ENCODE results near the gene SDR42E2.
A peak's percentile ranks its signal among the peaks of the same experiment; 100 is the strongest.

SDR42E2 gene

GRCh38 chr16:22232277-22233036 lies 70.2 kb downstream of the SDR42E2 start (continued):
- no peak for TF ChIP-seq ZNF26 (tag by site-specific recombination; IDR thresholded peaks at IDR 0.05)
- TF ChIP-seq ZNF223 (tag by site-specific recombination; IDR thresholded peaks at IDR 0.05), result no peak
- TF ChIP-seq, protein P1, sequence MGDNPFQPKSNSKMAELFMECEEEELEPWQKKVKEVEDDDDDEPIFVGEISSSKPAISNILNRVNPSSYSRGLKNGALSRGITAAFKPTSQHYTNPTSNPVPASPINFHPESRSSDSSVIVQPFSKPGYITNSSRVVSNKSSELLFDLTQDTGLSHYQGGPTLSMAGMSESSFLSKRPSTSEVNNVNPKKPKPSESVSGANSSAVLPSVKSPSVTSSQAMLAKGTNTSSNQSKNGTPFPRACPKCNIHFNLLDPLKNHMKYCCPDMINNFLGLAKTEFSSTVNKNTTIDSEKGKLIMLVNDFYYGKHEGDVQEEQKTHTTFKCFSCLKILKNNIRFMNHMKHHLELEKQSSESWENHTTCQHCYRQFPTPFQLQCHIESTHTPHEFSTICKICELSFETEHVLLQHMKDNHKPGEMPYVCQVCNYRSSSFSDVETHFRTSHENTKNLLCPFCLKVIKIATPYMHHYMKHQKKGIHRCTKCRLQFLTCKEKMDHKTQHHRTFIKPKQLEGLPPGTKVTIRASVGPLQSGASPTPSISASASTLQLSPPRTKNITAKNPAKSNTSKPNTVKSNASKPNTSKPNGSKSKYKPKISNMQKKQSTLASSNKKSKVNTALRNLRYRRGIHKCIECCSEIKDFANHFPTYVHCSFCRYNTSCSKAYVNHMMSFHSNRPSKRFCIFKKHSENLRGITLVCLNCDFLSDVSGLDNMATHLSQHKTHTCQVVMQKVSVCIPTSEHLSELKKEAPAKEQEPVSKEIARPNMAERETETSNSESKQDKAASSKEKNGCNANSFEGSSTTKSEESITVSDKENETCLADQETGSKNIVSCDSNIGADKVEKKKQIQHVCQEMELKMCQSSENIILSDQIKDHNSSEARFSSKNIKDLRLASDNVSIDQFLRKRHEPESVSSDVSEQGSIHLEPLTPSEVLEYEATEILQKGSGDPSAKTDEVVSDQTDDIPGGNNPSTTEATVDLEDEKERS (tag by site-specific recombination; IDR thresholded peaks at IDR 0.05), result no peak
- TF ChIP-seq PRDM4 (tag by site-specific recombination; IDR thresholded peaks at IDR 0.05), result peak; percentile 92
- TF ChIP-seq, protein P2, sequence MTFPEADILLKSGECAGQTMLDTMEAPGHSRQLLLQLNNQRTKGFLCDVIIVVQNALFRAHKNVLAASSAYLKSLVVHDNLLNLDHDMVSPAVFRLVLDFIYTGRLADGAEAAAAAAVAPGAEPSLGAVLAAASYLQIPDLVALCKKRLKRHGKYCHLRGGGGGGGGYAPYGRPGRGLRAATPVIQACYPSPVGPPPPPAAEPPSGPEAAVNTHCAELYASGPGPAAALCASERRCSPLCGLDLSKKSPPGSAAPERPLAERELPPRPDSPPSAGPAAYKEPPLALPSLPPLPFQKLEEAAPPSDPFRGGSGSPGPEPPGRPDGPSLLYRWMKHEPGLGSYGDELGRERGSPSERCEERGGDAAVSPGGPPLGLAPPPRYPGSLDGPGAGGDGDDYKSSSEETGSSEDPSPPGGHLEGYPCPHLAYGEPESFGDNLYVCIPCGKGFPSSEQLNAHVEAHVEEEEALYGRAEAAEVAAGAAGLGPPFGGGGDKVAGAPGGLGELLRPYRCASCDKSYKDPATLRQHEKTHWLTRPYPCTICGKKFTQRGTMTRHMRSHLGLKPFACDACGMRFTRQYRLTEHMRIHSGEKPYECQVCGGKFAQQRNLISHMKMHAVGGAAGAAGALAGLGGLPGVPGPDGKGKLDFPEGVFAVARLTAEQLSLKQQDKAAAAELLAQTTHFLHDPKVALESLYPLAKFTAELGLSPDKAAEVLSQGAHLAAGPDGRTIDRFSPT (tag by site-specific recombination; IDR thresholded peaks at IDR 0.05), result no peak; the same call in 1 of the 2 replicates
- TF ChIP-seq PRDM1 (tag by site-specific recombination; IDR thresholded peaks at IDR 0.05), result peak; percentile 79
- TF ChIP-seq HOXD13 (CRISPR knock-in tag; IDR thresholded peaks at IDR 0.05; ENCODE audit: borderline replicate concordance), result 0 out of 2 replicates have a peak, but pooled peaks have one; percentile 16
- TF ChIP-seq ZNF510 (tag by site-specific recombination; IDR thresholded peaks at IDR 0.05; ENCODE audit: insufficient replicate concordance), result peak; percentile 42
- TF ChIP-seq ZNF24 (tag by site-specific recombination; IDR thresholded peaks at IDR 0.05), result peak; percentile 95
- peak; percentile 56; the same call in 1 of the 2 replicates for TF ChIP-seq ZNF221 (tag by site-specific recombination; IDR thresholded peaks at IDR 0.05; ENCODE audit: borderline replicate concordance)
- TF ChIP-seq ZFHX2 (tag by site-specific recombination; conservative IDR thresholded peaks at IDR 0.05), result no peak
- TF ChIP-seq, protein P3, sequence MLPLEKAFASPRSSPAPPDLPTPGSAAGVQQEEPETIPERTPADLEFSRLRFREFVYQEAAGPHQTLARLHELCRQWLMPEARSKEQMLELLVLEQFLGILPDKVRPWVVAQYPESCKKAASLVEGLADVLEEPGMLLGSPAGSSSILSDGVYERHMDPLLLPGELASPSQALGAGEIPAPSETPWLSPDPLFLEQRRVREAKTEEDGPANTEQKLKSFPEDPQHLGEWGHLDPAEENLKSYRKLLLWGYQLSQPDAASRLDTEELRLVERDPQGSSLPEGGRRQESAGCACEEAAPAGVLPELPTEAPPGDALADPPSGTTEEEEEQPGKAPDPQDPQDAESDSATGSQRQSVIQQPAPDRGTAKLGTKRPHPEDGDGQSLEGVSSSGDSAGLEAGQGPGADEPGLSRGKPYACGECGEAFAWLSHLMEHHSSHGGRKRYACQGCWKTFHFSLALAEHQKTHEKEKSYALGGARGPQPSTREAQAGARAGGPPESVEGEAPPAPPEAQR (tag by site-specific recombination; IDR thresholded peaks at IDR 0.05), result no peak
- peak; percentile 98 for TF ChIP-seq ZNF600 (tag by site-specific recombination; IDR thresholded peaks at IDR 0.05)
- TF ChIP-seq ZNF501 (tag by site-specific recombination; IDR thresholded peaks at IDR 0.05), result no peak
- TF ChIP-seq ZBTB20 (tag by site-specific recombination; IDR thresholded peaks at IDR 0.05), result peak; percentile 60; the same call in 1 of the 2 replicates
- peak; percentile 85 for TF ChIP-seq ZNF610 (tag by site-specific recombination; IDR thresholded peaks at IDR 0.05; ENCODE audit: borderline replicate concordance)
- no peak for TF ChIP-seq ZNF23 (tag by site-specific recombination; IDR thresholded peaks at IDR 0.05; ENCODE audit: borderline replicate concordance)
- no peak for TF ChIP-seq ZNF248 (tag by site-specific recombination; IDR thresholded peaks at IDR 0.05)
- no peak for TF ChIP-seq ZNF707 (tag by site-specific recombination; IDR thresholded peaks at IDR 0.05)
- peak; percentile 62; the same call in 1 of the 2 replicates for TF ChIP-seq ZBTB44 (tag by site-specific recombination; IDR thresholded peaks at IDR 0.05)
- no peak for TF ChIP-seq BCL11A (tag by site-specific recombination; IDR thresholded peaks at IDR 0.05; ENCODE audit: low read depth)
- TF ChIP-seq, protein P4, sequence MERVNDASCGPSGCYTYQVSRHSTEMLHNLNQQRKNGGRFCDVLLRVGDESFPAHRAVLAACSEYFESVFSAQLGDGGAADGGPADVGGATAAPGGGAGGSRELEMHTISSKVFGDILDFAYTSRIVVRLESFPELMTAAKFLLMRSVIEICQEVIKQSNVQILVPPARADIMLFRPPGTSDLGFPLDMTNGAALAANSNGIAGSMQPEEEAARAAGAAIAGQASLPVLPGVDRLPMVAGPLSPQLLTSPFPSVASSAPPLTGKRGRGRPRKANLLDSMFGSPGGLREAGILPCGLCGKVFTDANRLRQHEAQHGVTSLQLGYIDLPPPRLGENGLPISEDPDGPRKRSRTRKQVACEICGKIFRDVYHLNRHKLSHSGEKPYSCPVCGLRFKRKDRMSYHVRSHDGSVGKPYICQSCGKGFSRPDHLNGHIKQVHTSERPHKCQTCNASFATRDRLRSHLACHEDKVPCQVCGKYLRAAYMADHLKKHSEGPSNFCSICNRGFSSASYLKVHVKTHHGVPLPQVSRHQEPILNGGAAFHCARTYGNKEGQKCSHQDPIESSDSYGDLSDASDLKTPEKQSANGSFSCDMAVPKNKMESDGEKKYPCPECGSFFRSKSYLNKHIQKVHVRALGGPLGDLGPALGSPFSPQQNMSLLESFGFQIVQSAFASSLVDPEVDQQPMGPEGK (tag by site-specific recombination; IDR thresholded peaks at IDR 0.05), result peak; percentile 80
- TF ChIP-seq KLF8 (tag by site-specific recombination; IDR thresholded peaks at IDR 0.05), result no peak
- TF ChIP-seq ZNF423 (tag by site-specific recombination; IDR thresholded peaks at IDR 0.05), result peak; percentile 60; the same call in 1 of the 2 replicates

All from HEK293 (cell line).